ENCODE measurements around the gene NR2E1. TPM values are rescaled to one million over a fixed set of nuclear protein-coding genes. Genes with fewer than 3 reads are reported as not detected.

Gene NR2E1
- total and polyA plus RNA-seq, 2 of the 13 experiments (the other 11 are each of a cell fraction or from before 2014, with no cell fraction given): not detected

GRCh38 chr6:108179741-108180140, 13.9 kb downstream of the NR2E1 start:
- ATAC-seq: no peak
- peaks cover 1 to 39% of the 10 kb centered on the region in 2 experiments; a peak in 3 of 5 replicates for H3K27me3 ChIP-seq (ENCODE audit: control insufficient read depth in 1 of 2, insufficient read depth in 2 of 2, low read length in 2 of 2)

More at GRCh38 chr6:108179741-108180140, 13.9 kb downstream of the NR2E1 start:
- intact Hi-C loops (cut with micrococcal nuclease; ENCODE audit: unreplicated experiment): no loop called here
- ChIA-PET CTCF (ENCODE audit: low intra/inter-chr PET ratio, low total read pairs) (no interaction called here), POLR2A (no interaction called here)
- no TSS peak for BruUV-seq (replicated peaks)
- Histone ChIP-seq H4K20me1 (ENCODE audit: insufficient read depth, low read length) (no peaks in the 10 kb centered on the region), H2AFZ (ENCODE audit: low read length) (no peak overlapping the region), H3K36me3 (replicated peaks in 1 of 2; ENCODE audit: control insufficient read depth in 1 of 2, insufficient read depth in 2 of 2, low read length in 2 of 2) (no peaks in the 10 kb centered on the region), H3K4me3 (replicated peaks in 1 of 3; ENCODE audit: insufficient read depth in 1 of 3, low read depth in 2 of 3, low read length in 3 of 3) (no peak overlapping the region), H3K79me2 (ENCODE audit: insufficient read depth, low read length) (no peaks in the 10 kb centered on the region), H3K9ac (ENCODE audit: insufficient read depth, low read depth, low read length) (no peak overlapping the region), H3K4me1 (ENCODE audit: insufficient read depth, low read length) (peaks cover 8% of the 10 kb centered on the region; the same call in 1 of the 2 replicates), H3K9me3 (ENCODE audit: low read length) (no peaks in the 10 kb centered on the region), H3K4me2 (ENCODE audit: low read depth, low read length) (no peak overlapping the region), H3K27ac (ENCODE audit: extremely low read length, insufficient read depth, low read length) (no peak overlapping the region)
- in situ Hi-C loops (cut with HindIII; ENCODE audit: extremely low pct_ligation_motif_present, low pct_unique_long_range_greater_than_20kb): no loop called here
- TF ChIP-seq CBFB (CRISPR knock-in tag; IDR thresholded peaks at IDR 0.05): no peak
- TF ChIP-seq ZNF350 (CRISPR knock-in tag; IDR thresholded peaks at IDR 0.05; ENCODE audit: borderline replicate concordance, low read depth): no peak
- no peak for TF ChIP-seq ZNF432 (CRISPR knock-in tag; IDR thresholded peaks at IDR 0.05; ENCODE audit: borderline replicate concordance)
- no peak for TF ChIP-seq SCMH1 (CRISPR knock-in tag; IDR thresholded peaks at IDR 0.05; ENCODE audit: borderline replicate concordance)
- TF ChIP-seq ZNF275 (CRISPR knock-in tag; IDR thresholded peaks at IDR 0.05; ENCODE audit: borderline replicate concordance): no peak
- TF ChIP-seq ZNF614 (CRISPR knock-in tag; IDR thresholded peaks at IDR 0.05; ENCODE audit: borderline replicate concordance): no peak
- no peak for TF ChIP-seq SKI (IDR thresholded peaks at IDR 0.05; ENCODE audit: partially characterized antibody)
- no peak for TF ChIP-seq NCOA2 (CRISPR knock-in tag; IDR thresholded peaks at IDR 0.05)
- TF ChIP-seq HBP1 (CRISPR knock-in tag; IDR thresholded peaks at IDR 0.05; ENCODE audit: low read depth): no peak
- no peak for TF ChIP-seq SNRNP70 (IDR thresholded peaks at IDR 0.05; ENCODE audit: low read depth, low read length)
- TF ChIP-seq ETV5 (CRISPR knock-in tag; IDR thresholded peaks at IDR 0.05; ENCODE audit: borderline replicate concordance): no peak
- TF ChIP-seq HNF4A (CRISPR knock-in tag; IDR thresholded peaks at IDR 0.05): no peak
- no peak for TF ChIP-seq STAT5B (CRISPR knock-in tag; IDR thresholded peaks at IDR 0.05)
- TF ChIP-seq ZMAT5 (CRISPR knock-in tag; IDR thresholded peaks at IDR 0.05; ENCODE audit: borderline replicate concordance, low read depth): no peak
- TF ChIP-seq RCOR2 (CRISPR knock-in tag; IDR thresholded peaks at IDR 0.05): no peak
- TF ChIP-seq IRF1 (CRISPR knock-in tag; IDR thresholded peaks at IDR 0.05; ENCODE audit: low read depth): no peak
- TF ChIP-seq MTF2 (CRISPR knock-in tag; IDR thresholded peaks at IDR 0.05; ENCODE audit: borderline replicate concordance): no peak
- no peak for TF ChIP-seq TGIF2 (CRISPR knock-in tag; IDR thresholded peaks at IDR 0.05)
- no peak for TF ChIP-seq ETS1 (CRISPR knock-in tag; IDR thresholded peaks at IDR 0.05)
- no peak for TF ChIP-seq ZNF724P (CRISPR knock-in tag; IDR thresholded peaks at IDR 0.05; ENCODE audit: borderline replicate concordance)
- FAIRE-seq (no peak), DNase-seq (ENCODE audit: low spot score) (no peak)
- WGBS (ENCODE audit: low lambda C conversion rate): 14% methylated on average over 3 of the region's 4 CpGs
